B cell (primary cell): ENCODE results near the gene POFUT1. TPM values are rescaled to one million over a fixed set of nuclear protein-coding genes. Genes with fewer than 3 reads are reported as not detected.
A peak's percentile ranks its signal among the peaks of the same experiment; 100 is the strongest.

Experiments used
- ATAC-seq: fragments of 200-7000 bp; cut with Tn5 transposase; one replicate; pipeline ENCODE4 v1.10.0; 2021; ENCODE audit warnings: low read depth, mild to moderate bottlenecking, moderate number of reproducible peaks, moderate library complexity
- CTCF ChIA-PET: fragments of 350-600 bp; sonication (Branson Sonifier 250); formaldehyde crosslinking; loops from one replicate; lab custom pipeline; 2021; ENCODE audit warnings: antibody characterized with exemption, inconsistent platforms; lab: Charles Lee
- POLR2A ChIA-PET: fragments of 350-600 bp; sonication (Branson Sonifier 250); formaldehyde crosslinking; loops from one replicate; lab custom pipeline; 2021; ENCODE audit warnings: antibody characterized with exemption; lab: Charles Lee
- DNase-seq: peaks from one replicate; pipeline ENCODE4 v3.0.0; 2013
- H2AFZ ChIP-seq: 2 replicates; pipeline ENCODE4 v1.6.1; 2012; ENCODE audit warnings: mild to moderate bottlenecking, low read depth, low read length; ENCODE audit not compliant: insufficient read depth, poor library complexity, severe bottlenecking
- H3K27ac ChIP-seq, 2 donors: 1 replicate in 1 of 2; 2 replicates in 1 of 2; pipeline ENCODE4 v1.5.1; 2012 to 2013; ENCODE audit warnings: low read length in 2 of 2, mild to moderate bottlenecking in 2 of 2, moderate library complexity in 1 of 2
- H3K27me3 ChIP-seq, 4 experiments: fragments of 200-600 bp in 1 of 4; sonication (generic) in 1 of 4; replicated peaks in 1 of 4; 1 replicate in 2 of 4; 2 replicates in 2 of 4; pipeline versions ENCODE4 v1.6.1 to v1.7.0; 2013 to 2016; ENCODE audit warnings: low read length in 3 of 4, mild to moderate bottlenecking in 2 of 4, mixed read lengths in 1 of 4, moderate library complexity in 1 of 4; ENCODE audit not compliant: insufficient read depth in 4 of 4, control insufficient read depth in 3 of 4; ENCODE audit errors: control extremely low read depth in 1 of 4
- H3K36me3 ChIP-seq, 2 experiments: replicated peaks in 1 of 2; 1 replicate in 1 of 2; 2 replicates in 1 of 2; pipeline versions ENCODE4 v1.6.1 to v1.7.1; 2013; ENCODE audit warnings: low read length in 1 of 2; ENCODE audit not compliant: insufficient read depth in 2 of 2, control insufficient read depth in 1 of 2; ENCODE audit errors: control extremely low read depth in 1 of 2, extremely low read depth in 1 of 2
- H3K4me1 ChIP-seq, 2 donors: fragments of 200-600 bp in 1 of 2; sonication (generic) in 1 of 2; 1 replicate in 1 of 2; 2 replicates in 1 of 2; pipeline versions ENCODE4 v1.5.1 to v1.6.1; 2013 to 2017; ENCODE audit warnings: low read length in 2 of 2; ENCODE audit not compliant: control insufficient read depth in 2 of 2, insufficient read depth in 2 of 2
- H3K4me2 ChIP-seq: replicated peaks from 2 replicates; pipeline ENCODE3; 2012; ENCODE audit warnings: mild to moderate bottlenecking, low read depth, low read length; ENCODE audit not compliant: poor library complexity, severe bottlenecking
- H3K4me3 ChIP-seq, 5 experiments: fragments of 200-600 bp in 1 of 5; sonication (generic) in 1 of 5; 1 replicate in 3 of 5; 2 replicates in 2 of 5; pipeline versions ENCODE4 v1.5.1 to v1.7.0; 2011 to 2016; ENCODE audit warnings: low read length in 4 of 5, mild to moderate bottlenecking in 4 of 5, low read depth in 2 of 5, control low read depth in 1 of 5, moderate library complexity in 1 of 5; ENCODE audit not compliant: insufficient read depth in 1 of 5; ENCODE audit errors: control extremely low read depth in 1 of 5, extremely low read depth in 1 of 5
- H3K79me2 ChIP-seq: fragments of 200-600 bp; sonication (generic); one replicate; pipeline ENCODE4 v1.6.0; 2016; ENCODE audit warnings: low read length; ENCODE audit not compliant: control insufficient read depth, insufficient read depth
- H3K9ac ChIP-seq: fragments of 200-600 bp; sonication (generic); 2 replicates; pipeline ENCODE4 v1.6.1; 2017; ENCODE audit warnings: mild to moderate bottlenecking, low read length, moderate library complexity
- H3K9me3 ChIP-seq, 3 donors: one replicate each; pipeline versions ENCODE4 v1.6.1 to v1.7.1; 2013; ENCODE audit warnings: low read length in 2 of 3; ENCODE audit not compliant: control insufficient read depth in 2 of 3, insufficient read depth in 1 of 3; ENCODE audit errors: control extremely low read depth in 1 of 3
- H4K20me1 ChIP-seq: 2 replicates; pipeline ENCODE4 v1.6.0; 2012; ENCODE audit warnings: mild to moderate bottlenecking, low read length; ENCODE audit not compliant: insufficient read depth, control insufficient read depth, poor library complexity, severe bottlenecking
- H3K27ac Mint-ChIP-seq: one replicate; pipeline ENCODE4 v1.8.0; 2021; ENCODE audit warnings: mixed read lengths
- H3K27me3 Mint-ChIP-seq: one replicate; pipeline ENCODE4 v1.8.0; 2021; ENCODE audit warnings: mixed read lengths
- H3K4me1 Mint-ChIP-seq: one replicate; pipeline ENCODE4 v1.8.0; 2021; ENCODE audit warnings: mixed read lengths
- H3K4me3 Mint-ChIP-seq: one replicate; pipeline ENCODE4 v1.8.0; 2021; ENCODE audit warnings: mixed read lengths
- H3K9me3 Mint-ChIP-seq: one replicate; pipeline ENCODE4 v1.8.0; 2022; ENCODE audit warnings: mixed read lengths; ENCODE audit not compliant: insufficient read depth
- EZH2 ChIP-seq: IDR thresholded peaks from 2 replicates; pipeline ENCODE4 v1.6.1; 2012; ENCODE audit warnings: borderline replicate concordance, low read depth, mild to moderate bottlenecking, moderate library complexity, low read length; ENCODE audit not compliant: insufficient read depth, poor library complexity, severe bottlenecking
- WGBS: methylation state at CpG from one replicate; pipeline ENCODE4 v1.1.5; 2013; ENCODE audit warnings: missing lambda C conversion rate; ENCODE audit not compliant: insufficient coverage; 5-methylcytosine and 5-hydroxymethylcytosine counted together
- intact Hi-C: fragments of 100-400 bp; cut with micrococcal nuclease; formaldehyde crosslinking; loops from one replicate; pipeline ENCODE4 v1.10.0; 2022
- polyA plus RNA-seq: library from polyadenylated mRNA; depleted of rRNA; stranded (reverse); fragments of >200 nt; gene quantifications from 2 replicates; pipeline ENCODE4 v1.2.3, GENCODE V29; 2012
- total RNA-seq, 2 donors: library from RNA; stranded (reverse); fragments of 120-200 nt in 1 of 2; gene quantifications; 1 replicate in 1 of 2; 2 replicates in 1 of 2; pipeline versions ENCODE4 v1.2.3 to v1.2.4, GENCODE V29; 2013 to 2022
- TF ChIP-seq, protein P1 (sequence below): fragments of 200-600 bp; IDR thresholded peaks from one replicate; pipeline ENCODE4 v1.8.0; 2022; ENCODE audit warnings: antibody characterized with exemption, mild to moderate bottlenecking

POFUT1 gene
- total and polyA plus RNA-seq, 2 donors (not counting 1 experiment from before 2014, with no cell fraction given), result 7.8 to 18.1 TPM

DNA sequence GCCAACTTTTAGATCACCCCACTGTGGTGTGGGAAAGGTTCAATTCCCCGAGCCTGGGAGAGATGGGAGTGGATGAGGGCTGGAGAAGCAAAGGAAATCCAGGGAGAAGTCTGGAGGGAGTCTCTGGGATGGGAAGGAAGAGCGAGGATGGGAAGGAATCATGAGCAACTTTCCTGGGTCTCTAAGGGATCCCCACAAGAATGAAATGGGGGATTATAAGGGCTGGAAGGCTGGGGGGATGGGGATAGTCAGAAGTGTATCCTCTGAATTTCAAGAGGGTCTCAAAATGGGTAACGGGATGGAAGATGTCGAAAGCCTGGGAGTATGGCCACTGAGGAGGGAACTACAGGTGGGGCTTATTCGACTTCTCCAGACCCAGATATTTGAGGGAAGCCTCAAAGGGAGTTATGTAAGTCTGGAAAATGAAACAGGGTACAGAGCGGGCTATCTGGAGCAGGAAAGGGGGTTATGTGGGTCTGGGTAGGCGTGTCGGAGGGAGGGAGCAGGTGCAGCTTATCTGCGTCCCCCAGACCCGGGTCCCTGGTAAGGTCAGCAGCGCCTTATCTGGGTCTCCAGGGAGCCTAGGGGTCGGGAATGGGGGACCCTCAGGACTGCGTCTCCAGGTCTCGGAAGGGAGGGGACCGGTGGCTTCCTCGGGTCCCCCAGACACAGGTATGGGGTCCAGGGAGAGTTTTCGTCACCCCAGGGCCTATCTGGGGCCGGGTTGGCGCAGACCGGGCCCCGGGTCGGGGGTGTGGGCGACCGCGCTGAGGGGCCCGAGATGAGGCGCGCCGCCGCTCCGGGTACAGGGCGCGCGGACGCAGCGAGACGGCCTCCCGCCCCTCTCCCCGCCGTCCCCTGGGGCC, 687 bp upstream of the POFUT1 start:
- CTCF ChIA-PET, result no interaction called here
- POLR2A ChIA-PET, result no interaction called here
- peak overlapping the region; percentile 97 for H2AFZ ChIP-seq
- no peaks in the 10 kb centered on the region for H3K9me3 ChIP-seq
- Mint-ChIP-seq H3K27me3 (no peaks in the 10 kb centered on the region), H3K27ac (peak overlapping the region; percentile 93), H3K9me3 (no peaks in the 10 kb centered on the region), H3K4me3 (peak overlapping the region; percentile 96), H3K4me1 (peaks cover 70% of the 10 kb centered on the region)
- no peaks in the 10 kb centered on the region for H3K27me3 ChIP-seq
- DNase-seq, result no peak
- H3K4me1 ChIP-seq, result peaks cover 35 to 39% of the 10 kb centered on the region in 2 donors
- H4K20me1 ChIP-seq, result peaks cover 52% of the 10 kb centered on the region
- H3K4me3 ChIP-seq, result peak overlapping the region; percentile 73 to 99 (median 98)
- peaks cover 73% of the 10 kb centered on the region for H3K79me2 ChIP-seq
- peak overlapping the region; percentile 92 for H3K4me2 ChIP-seq
- TF ChIP-seq, protein P1, sequence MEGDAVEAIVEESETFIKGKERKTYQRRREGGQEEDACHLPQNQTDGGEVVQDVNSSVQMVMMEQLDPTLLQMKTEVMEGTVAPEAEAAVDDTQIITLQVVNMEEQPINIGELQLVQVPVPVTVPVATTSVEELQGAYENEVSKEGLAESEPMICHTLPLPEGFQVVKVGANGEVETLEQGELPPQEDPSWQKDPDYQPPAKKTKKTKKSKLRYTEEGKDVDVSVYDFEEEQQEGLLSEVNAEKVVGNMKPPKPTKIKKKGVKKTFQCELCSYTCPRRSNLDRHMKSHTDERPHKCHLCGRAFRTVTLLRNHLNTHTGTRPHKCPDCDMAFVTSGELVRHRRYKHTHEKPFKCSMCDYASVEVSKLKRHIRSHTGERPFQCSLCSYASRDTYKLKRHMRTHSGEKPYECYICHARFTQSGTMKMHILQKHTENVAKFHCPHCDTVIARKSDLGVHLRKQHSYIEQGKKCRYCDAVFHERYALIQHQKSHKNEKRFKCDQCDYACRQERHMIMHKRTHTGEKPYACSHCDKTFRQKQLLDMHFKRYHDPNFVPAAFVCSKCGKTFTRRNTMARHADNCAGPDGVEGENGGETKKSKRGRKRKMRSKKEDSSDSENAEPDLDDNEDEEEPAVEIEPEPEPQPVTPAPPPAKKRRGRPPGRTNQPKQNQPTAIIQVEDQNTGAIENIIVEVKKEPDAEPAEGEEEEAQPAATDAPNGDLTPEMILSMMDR, result no peak
- TF ChIP-seq EZH2, result no peak
- no peak for ATAC-seq
- 4% methylated on average over 40 of the region's 40 CpGs for WGBS
- peaks cover 0 to 17% of the 10 kb centered on the region in 2 experiments for H3K36me3 ChIP-seq
- peak overlapping the region; percentile 92 for H3K9ac ChIP-seq
- H3K27ac ChIP-seq, result peak overlapping the region; percentile 48 to 86
- intact Hi-C loops, result loop anchor here (2.0 to 10.0 kb wide), 2 partner anchors 72 to 162 kb away; no protein-coding TSS in a partner anchor
